Measurements from ENCODE around the gene C4BPA.

C4BPA gene

GRCh38 chr1:207069061-207069460 lies 35.0 kb upstream of the C4BPA start:
- TF ChIP-seq CTCF (IDR thresholded peaks at IDR 0.05; ENCODE audit: borderline replicate concordance, insufficient read depth, low read depth, low read length), result no peak
- H3K4me3 ChIP-seq (ENCODE audit: low read depth, low read length), result no peak overlapping the region

GRCh38 chr1:207069858-207070506 lies 34.1 kb upstream of the C4BPA start:
- no peak overlapping the region for H3K4me3 ChIP-seq (ENCODE audit: low read depth, low read length)
- no peak for TF ChIP-seq CTCF (IDR thresholded peaks at IDR 0.05; ENCODE audit: borderline replicate concordance, insufficient read depth, low read depth, low read length)

- no peak for TF ChIP-seq CTCF (IDR thresholded peaks at IDR 0.05; ENCODE audit: borderline replicate concordance, insufficient read depth, low read depth, low read length)
- no peak overlapping the region for H3K4me3 ChIP-seq (ENCODE audit: low read depth, low read length)
These were observed 33.2 kb upstream of the C4BPA start for GRCh38 chr1:207070811-207071210.

- H3K4me3 ChIP-seq (ENCODE audit: low read depth, low read length), result no peak overlapping the region
- no peak for TF ChIP-seq CTCF (IDR thresholded peaks at IDR 0.05; ENCODE audit: borderline replicate concordance, insufficient read depth, low read depth, low read length)
These were observed 32.6 kb upstream of the C4BPA start for GRCh38 chr1:207071426-207071825.

GRCh38 chr1:207072233-207072632 lies 31.8 kb upstream of the C4BPA start:
- TF ChIP-seq CTCF (IDR thresholded peaks at IDR 0.05; ENCODE audit: borderline replicate concordance, insufficient read depth, low read depth, low read length), result no peak
- H3K4me3 ChIP-seq (ENCODE audit: low read depth, low read length), result no peak overlapping the region

GRCh38 chr1:207073906-207074820 lies 29.9 kb upstream of the C4BPA start:
- no peak overlapping the region for H3K4me3 ChIP-seq (ENCODE audit: low read depth, low read length)
- TF ChIP-seq CTCF (IDR thresholded peaks at IDR 0.05; ENCODE audit: borderline replicate concordance, insufficient read depth, low read depth, low read length), result no peak

Data from GM12875 (cell line).